Peyer's patch (tissue), 4 donors: ENCODE results near the gene DHX8.

Experiments
- POLR2A ChIP-seq, 2 donors: fragments of 450-650 bp; IDR thresholded peaks; one replicate each; pipeline ENCODE4 v1.5.1; 2017; ENCODE audit warnings: antibody characterized with exemption in 2 of 2, mild to moderate bottlenecking in 2 of 2, moderate library complexity in 2 of 2
- TF ChIP-seq, protein P1 (sequence below), 6 experiments: fragments of 450-650 bp in 4 of 6; fragments of 200-600 bp in 2 of 6; sonication (generic) in 1 of 6; IDR thresholded peaks; one replicate each; pipeline ENCODE4 v1.5.1; 2017 to 2019; ENCODE audit warnings: antibody characterized with exemption in 6 of 6, mild to moderate bottlenecking in 3 of 6, moderate library complexity in 1 of 6

DNA sequence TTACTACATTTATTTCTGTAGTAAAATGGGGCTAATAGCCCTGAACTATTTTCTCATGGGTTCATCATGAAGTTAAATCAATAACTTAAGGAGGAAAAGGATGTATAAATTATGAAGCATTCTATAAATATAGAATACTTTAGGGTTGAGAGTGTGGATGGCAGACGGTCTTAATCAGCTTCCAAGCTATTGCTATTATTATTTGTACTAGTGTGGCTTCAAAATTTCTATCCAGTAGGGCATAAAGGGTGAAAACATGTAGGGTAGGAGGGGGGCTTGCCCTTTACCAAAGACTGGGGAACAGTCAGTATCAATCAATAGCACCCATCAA, 26.4 kb upstream of the DHX8 start:
- TF ChIP-seq, protein P1, sequence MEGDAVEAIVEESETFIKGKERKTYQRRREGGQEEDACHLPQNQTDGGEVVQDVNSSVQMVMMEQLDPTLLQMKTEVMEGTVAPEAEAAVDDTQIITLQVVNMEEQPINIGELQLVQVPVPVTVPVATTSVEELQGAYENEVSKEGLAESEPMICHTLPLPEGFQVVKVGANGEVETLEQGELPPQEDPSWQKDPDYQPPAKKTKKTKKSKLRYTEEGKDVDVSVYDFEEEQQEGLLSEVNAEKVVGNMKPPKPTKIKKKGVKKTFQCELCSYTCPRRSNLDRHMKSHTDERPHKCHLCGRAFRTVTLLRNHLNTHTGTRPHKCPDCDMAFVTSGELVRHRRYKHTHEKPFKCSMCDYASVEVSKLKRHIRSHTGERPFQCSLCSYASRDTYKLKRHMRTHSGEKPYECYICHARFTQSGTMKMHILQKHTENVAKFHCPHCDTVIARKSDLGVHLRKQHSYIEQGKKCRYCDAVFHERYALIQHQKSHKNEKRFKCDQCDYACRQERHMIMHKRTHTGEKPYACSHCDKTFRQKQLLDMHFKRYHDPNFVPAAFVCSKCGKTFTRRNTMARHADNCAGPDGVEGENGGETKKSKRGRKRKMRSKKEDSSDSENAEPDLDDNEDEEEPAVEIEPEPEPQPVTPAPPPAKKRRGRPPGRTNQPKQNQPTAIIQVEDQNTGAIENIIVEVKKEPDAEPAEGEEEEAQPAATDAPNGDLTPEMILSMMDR (IDR thresholded peaks at IDR 0.05) = no peak
- no peak for TF ChIP-seq POLR2A (IDR thresholded peaks at IDR 0.05)
